NCI-H146 treated with DMSO at 0.1 percent for 48 hours (cell line): ENCODE data around the gene FOSB.
A peak's percentile ranks its signal among the peaks of the same experiment; 100 is the strongest.

Source experiments
- DNase-seq: peaks from one replicate; lab custom pipeline; 2025; ENCODE audit not compliant: unreplicated experiment; lab: John Stamatoyannopoulos, UW

The FOSB gene

DNA sequence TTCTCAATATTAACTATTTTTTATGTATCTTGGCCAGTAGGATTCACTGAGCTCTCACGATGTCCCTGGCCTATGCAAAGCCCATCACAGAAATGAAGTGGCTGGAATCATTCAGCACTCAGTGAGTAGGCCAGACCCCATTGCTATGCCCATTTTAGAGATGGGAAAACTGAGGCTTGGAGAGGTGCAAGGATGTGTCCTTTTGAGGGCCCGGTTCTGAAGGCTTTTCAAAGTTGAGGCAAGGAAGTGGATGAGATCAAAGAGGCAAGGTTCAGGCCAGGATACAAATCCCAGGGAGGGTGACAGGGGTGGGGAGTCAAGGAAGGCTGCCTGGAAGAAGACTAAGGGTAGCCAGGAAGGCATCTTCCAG lies 25.4 kb upstream of the FOSB start:
- no peak for DNase-seq

DNA sequence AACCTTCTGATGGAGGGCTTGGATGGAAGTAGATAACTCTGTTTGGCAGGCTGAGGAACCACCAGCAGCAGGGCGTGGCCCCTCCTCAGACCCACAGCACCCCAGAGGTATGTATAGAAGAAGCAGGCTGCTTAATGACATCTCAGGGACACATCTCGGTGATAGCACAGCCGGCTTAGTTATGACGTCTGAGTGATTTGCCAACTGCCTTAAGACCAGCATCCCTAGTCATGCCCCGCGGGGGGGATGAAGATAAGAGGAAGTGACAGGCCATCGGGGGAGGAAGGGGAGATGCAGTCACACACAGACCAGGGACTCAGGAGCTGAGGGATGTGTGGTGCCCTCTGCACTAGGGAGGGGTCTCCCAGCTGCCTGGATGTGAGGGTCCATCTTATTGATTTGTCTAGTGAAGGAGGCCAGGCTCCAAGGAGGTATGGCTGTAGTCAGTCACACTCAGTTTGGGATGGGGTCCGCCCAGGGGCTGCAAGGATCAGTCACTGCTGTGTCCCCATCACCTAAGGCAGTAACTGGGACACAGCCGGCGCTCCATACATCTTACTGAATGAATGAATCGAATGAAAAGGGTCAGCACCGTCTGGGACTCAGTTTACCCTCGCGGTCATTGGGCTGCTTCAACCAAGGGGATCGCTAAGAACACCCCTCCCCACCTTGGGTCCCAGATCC lies 24.9 kb upstream of the FOSB start:
- DNase-seq, result no peak

DNA sequence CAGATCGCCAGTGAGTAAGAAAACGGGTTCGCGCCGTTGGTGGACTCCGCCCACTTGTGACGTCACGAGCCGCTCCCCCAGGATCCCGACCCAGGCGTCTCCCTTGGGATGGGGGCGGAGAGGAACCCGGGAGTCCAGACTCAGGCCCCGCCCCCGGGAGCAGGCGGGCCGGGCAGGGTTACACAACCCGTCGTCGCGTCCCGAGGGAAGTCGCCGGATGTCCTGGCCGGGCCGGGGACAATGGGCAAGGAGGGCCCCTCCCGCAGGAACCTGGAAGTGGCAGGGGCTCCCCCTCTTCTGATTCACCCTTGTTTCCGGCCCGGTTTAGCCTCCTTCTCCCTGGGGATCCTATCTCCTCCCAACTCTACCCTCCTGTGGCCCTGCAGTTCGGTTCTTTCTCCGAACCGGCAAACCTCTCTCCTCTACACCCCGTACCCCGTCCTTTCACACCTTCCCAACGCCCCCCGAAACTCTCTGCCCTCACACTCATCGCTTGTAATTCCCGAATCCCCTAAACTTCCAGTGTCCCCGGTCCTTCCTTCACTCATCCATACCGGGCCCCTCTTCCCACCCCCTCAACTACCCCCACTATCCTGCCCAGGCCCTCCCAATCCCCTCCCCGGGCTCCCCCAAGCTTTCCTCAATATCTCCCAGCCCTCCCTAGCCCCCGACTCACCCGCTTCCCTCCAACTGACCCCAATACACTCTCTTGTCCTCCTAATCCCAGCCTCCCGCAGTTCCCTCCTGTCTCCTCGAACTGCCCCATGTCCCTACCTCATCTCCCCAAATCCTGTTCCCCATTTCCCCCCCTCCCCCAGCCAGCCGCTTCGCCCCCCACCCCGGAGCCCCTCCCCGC lies 24.1 kb upstream of the FOSB start:
- no peak for DNase-seq

DNA sequence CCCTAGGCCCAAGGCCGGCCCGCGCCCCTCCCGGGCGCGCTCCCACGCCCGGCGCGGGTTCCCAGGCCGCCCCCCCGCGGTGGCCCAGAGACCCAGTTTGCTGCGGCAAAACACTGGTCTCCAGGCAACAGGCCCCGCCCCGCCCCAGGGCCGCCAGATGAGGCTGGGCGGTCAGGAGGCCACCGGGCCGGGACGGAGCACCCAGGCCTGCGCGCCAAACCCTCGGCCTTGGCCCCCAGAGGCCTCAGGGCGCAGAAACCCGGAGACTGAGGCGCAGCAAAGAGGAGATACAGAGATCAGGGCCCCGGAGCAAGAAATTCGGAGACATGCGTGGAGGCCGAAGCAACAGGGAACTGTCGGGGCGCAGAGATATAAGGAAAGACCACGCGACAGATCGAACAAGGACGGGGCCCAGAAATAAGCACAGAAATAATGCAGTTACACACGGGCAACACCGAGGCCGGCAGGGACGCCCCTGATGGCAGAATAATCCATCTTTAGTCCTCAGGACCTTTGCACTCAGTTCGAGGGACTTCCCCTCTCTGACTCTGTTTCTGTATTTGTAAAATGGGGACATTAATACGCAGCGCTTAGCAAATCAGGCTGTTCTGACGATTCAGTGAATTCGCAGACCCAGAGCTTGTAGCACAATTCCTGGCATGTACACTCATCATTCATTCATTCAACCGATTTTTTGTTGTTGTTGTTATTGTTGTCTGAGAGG lies 23.3 kb upstream of the FOSB start:
- DNase-seq, result peak; percentile 17

DNA sequence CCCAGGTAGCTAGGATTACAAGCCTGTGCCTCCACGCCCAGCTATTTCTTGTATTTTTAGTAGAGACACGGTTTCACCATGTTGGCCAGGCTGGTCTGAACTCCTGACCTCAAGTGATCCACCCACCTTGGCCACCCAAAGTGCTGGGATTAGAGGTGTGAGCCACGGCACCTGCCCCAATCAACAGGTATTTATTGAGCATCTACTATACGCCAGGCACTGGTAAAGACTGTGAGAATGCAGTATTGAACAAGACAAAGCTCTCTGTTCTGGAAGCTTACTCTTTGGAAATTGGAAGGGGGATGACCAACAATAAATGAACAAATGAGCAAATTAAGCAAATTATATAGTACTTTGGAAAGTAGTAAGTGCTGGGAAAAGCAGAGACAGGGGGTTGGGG lies 22.7 kb upstream of the FOSB start:
- no peak for DNase-seq

DNA sequence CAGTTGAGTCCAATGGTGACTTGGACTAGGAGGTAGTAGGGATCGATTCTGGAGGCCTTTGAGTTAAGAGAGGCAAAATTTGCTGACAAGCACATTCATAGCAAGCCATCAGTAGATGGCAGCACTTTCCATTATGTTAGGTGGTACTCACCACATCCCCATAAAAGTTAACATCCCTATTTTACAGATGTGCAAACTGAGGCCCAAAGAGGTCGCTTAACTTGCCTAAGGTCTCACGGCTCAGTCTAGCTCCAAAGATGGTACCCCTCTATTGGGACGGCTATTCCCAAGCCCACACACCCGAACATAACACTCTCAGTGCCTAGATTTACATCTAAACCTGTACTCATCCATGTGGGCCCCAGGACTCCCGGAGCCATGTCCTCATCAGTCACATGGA lies 21.5 kb upstream of the FOSB start:
- DNase-seq, result no peak

DNA sequence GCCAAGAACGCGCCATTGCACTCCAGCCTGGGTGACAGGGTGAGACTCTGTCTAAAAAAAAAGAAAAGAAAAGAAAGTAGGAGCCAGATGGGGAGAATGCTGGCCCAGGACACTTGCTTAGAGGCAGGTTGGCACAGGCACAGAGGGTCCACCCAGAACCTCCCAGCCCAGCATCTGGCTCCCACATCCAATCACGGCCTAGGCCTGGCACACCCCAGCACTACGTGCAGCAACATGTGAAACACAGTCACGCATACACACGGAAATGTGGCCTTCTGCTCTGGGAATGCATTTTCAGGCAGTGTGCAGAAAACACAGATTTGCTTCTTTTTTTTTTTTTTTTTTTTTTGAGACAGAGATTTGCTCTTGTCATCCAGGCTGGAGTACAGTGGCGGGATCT lies 20.9 kb upstream of the FOSB start:
- DNase-seq, result no peak

DNA sequence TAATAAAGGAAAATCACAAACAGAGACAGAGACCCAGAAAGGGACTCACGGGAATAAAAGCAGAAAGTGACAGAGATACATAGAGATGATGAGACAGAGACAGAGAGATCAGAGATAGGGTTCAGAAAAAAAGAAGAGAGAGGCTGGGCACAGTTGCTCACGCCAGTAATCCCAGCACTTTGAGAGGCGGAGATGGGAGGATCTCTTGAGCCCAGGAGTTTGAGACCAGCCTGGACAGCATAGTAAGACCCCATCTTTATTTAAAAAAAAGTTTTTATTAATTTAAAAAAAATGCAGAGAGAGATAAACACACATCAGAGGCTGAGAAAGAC lies 19.4 kb upstream of the FOSB start:
- DNase-seq, result no peak

DNA sequence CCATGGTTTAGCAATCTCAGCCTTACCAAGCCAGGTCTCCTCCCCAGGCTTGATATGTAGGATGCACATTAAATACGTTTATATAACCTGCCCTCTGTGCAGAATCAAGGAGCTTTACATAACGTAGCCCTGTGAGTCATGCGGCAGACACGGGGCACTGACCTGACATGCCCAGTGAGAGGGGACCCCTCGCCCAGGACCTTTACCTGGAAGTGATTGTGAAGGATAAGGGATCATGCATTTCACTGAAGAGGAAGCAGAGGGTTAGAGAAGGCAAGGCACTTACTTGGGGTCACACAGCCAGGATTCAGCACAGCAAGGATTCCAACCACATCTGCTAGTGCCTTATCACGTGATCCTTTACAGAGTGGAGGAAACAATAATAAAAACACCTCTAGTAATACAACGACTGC lies 18.9 kb upstream of the FOSB start:
- no peak for DNase-seq

DNA sequence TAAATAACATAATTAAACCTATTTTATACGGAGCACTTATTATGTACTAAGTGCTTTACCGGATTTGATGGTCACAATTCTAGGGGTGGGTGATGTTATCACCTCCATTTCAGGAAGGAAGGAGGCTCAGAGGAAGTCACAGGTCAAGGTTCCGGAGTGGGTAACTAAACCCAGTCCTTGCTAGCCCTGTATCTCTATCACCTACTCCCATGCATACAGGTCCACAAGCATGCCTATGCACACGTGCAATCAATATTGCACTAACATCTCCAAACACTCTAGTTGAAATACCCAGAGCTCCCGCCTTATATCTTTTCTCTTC lies 17.8 kb upstream of the FOSB start:
- no peak for DNase-seq

DNA sequence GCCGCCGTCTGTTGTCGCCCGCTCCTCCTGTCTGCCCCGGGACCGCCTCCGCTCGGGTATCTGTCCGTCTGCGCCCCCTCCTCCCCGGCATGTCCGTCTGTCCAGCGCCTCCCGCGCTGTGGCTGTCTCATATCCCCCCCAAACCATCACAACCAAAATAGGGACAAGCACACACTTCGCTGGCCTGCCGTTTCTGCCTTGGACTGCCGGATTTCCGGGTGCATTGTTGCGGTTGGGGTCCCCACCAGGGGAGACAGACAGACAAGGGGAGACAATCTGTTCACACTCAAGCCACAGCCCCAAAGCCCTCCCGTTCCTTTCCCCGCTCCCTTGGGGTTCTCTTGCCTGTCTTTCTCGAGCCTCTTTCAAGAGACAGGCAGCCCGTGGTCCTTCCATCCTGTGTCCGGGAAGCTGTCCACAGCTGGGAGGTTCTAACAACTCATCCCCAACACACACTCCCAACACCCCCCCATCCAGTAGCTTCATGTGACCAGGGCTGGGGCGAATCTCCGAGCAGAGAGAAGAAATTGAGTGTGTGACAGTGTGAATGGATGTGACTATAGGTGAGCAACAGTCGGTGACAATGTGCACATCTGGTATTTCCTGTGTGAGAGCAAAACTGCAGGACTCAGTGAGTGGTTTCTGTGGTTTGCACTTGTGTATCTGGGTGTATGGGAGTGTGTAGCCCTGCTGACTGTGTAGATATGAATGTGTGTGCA lies 16.5 kb upstream of the FOSB start:
- DNase-seq, result no peak

DNA sequence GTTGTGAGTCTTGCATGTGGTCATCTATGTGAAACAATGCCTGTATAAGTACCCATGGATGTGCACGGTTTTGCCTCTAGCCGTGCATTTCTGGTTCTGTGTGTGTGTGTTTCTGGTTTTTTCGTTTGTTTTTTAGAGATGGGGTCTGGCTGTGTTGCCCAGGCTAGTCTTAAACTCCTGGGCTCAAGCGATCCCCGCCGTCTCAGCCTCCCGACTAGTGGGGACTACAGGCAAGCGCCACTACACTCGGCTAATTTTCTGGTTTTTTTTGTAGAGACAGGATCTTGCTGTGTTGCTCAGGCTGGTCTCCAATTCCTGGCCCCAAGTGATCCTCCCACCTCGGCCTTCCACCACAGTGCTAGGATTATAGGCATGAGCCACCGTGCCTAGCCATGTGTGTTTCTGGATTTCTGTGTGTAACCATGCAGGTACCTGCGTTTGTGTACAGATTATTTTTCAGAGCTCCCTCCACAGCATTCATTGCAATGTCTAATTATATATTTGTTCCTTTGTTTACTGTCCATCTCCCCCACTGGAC lies 15.9 kb upstream of the FOSB start:
- DNase-seq, result no peak

DNA sequence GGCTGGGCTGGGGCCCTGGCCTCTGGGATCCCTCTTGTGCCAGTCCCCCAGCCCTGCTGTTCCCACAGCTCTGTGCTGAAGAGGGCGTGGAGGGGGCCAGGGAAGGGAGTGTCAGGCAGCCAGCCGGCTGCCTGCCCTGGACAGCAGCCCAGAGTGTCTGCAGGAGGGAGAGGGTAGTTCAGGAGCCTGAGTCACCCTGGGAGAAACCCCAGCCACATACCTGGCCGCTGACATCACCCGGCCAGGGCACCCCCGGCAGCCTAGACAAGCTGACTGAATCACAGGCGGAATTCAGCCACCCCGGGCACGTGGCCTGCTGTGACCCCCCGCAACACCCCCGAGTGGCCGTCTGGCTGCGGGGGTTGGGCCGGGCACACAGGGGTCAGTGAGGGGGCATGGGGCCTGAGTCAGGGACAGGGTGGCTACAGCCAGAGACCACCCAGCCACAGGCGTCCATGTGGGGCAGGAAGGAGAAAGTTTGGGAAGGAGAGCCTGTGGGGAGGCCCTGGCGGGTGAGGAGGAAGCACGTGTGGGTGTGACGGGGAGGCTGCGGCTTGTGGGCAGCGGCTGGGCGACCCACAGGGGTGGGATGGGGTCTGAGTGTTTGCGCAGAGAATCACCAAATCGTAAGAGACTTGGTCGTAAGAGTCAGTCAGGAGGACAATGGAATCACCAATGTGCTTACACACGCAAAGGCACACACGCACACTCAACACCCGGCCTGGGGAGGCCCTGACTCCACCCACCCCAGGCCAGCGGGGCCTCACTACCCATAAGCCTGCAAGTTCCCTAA lies 11.9 kb upstream of the FOSB start:
- no peak for DNase-seq

DNA sequence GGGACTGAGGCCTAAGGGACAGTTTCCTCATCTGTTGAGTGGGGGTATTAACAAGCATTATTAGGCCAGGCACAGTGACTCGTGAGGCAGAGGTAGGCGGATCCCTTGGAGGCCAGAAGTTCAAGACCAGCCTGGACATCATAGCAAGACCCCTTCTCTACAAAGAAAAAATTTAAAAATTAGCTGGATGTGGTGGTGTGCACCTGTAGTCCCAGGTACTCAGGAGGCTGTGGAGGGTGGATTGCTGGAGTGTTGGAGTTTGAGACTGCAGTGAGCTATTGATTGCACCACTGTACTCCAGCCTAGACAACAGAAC lies 11.3 kb upstream of the FOSB start:
- DNase-seq, result no peak

DNA sequence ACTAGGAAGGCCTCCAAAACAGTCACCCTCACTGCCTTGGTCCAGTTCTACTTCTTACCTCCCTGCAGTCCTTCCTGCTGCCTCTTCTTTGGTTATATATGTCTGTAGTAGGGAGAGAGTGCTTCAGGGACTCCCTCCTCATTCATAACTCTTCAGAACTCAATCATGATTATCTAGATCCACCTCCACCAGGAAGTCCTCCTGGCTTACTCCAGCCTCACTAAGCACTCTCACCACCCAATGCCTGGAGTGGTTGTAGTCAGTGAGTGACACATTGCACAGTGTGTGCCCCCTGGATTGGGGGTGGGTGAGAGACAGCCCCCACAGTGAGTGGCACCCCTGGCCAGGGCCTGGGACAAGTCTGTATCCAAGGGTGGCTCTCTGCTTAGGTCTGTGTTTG lies 10.0 kb upstream of the FOSB start:
- no peak for DNase-seq

DNA sequence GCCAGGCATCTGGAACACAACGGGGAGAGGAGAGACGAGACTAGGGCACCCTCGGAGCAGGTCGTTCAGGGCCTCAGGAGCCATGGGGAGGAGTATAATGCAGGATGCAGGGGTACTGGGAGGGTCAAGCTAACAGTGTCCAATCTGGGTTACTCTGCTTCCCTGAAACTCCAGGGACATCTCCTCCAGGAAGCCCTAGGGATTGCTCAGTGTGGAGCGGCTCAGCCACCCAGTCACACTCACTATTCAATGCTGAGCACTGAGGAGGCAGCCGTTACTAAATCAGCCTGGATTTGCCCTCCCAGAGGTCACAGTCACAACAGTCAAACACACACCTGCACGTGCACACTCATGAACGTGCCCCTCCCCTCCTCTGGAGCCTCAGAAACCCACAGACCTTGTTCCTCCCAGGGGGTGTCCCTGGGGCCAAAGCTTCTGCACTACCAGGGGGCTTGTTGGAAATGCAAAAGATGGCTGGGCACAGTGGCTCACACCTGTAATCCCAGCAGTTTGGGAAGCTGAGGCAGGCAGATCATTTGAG lies 6.9 kb upstream of the FOSB start:
- no peak for DNase-seq

DNA sequence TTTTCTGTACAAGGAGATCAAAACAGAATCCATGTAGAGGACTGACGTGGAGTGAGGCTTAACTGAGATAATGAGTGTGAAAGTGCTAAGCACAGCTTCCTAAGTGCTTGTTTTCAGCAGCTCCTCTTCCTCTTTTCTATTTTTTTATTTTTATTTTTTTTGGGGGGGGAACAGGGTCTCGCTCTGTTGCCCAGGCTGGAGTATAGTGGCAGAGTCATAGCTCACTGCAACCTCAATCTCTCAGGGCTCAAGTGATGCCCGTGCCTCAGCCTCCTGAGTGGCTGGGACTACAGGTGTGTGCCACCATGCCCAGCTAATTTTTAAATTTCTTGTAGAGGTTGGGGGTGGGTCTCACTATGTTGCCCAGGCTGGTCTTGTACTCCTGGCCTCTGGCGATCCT lies 5.6 kb upstream of the FOSB start:
- no peak for DNase-seq

DNA sequence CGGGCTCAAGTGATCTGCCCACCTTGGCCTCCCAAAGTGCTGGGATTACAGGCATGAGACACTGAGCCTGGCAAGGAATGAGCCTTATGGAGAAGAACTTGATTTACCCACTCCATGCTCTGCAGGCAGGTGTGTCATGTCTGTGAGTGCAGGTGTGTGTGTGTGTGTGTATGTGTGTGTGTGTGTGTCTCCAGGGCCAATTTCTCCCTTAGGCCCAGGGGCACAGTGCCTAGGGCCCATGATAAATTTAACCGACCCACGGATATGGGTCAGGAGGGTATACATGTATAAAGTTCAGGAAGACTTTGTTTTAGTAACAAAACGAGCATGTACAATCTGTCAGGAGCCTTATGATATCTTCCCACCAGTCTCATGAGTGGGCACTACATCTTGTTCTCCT lies 4.6 kb upstream of the FOSB start:
- DNase-seq, result no peak

DNA sequence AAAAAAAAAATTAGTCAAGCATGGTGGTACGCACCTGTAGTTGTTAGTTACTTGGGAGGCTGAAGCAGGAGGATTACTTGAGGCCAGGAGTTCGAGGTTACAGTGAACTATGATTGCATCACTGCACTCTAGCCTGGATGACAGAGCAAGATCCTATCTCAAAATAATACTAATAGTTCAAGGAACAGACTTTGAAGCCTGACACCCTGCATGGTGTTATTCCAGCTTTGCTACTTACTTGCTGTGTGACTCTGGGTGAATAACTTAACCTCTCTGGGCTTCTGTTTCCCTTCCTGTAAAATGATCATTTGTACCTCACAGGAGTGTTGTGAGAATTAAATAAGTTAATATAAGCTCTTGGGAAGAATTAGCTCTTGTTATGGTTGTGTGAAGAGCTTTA lies 3.5 kb upstream of the FOSB start:
- no peak for DNase-seq

DNA sequence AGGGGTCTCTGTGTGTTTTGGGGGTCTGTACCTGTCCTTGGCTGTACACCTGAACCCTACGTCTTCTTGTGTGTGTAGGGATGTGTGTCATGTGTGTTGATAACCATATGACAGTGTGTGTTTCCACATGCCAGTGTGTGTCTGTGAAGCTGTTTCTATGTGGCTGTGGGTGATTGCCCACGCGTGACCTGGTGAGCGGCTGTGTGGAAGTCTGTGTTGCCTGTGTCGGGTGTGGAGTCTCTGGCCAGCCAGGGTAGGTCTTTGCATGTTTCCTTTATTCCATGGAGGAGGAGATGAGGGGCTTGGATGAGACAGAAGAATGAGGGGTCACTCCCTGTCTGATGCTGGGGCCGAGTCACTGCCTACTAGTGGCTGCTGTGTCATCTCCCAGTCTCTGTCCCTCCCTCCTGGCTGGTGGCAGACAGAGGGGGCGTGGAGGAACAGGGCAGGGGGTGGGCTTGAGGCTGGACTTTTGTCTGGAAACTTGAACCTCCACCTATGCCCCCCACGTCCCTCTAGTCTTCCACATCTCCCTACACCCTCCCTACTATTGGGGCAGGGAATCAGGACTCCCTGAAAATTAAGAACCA lies 2.8 kb upstream of the FOSB start:
- DNase-seq, result no peak
